HEK293 (cell line): ENCODE data around the gene PIGM.

ENCODE experiments used
- CTCF ChIA-PET: fragments of 350-600 bp; formaldehyde crosslinking; extraction: SDS; loops from one replicate; lab custom pipeline; 2021; ENCODE audit warnings: antibody characterized with exemption; lab: Yijun Ruan, JAX
- POLR2A ChIA-PET: fragments of 300-600 bp; formaldehyde crosslinking; extraction: SDS; loops from one replicate; lab custom pipeline; 2020; ENCODE audit warnings: antibody characterized with exemption, inconsistent platforms; lab: Yijun Ruan, JAX
- H3K27ac ChIP-seq: fragments of 200-500 bp; sonication (Bioruptor generic); 2 replicates; pipeline ENCODE4 v1.5.1; 2014; ENCODE audit warnings: low read depth, low read length, control low read depth, inconsistent platforms; ENCODE audit errors: extremely low read depth
- H3K36me3 ChIP-seq, 2 experiments: fragments of 200-500 bp in 1 of 2; sonication (Bioruptor generic) in 1 of 2; 1 replicate in 1 of 2; 2 replicates in 1 of 2; pipeline ENCODE4 v1.5.1; 2014 to 2017; ENCODE audit warnings: inconsistent platforms in 2 of 2, low read length in 2 of 2; ENCODE audit not compliant: control insufficient read depth in 2 of 2, insufficient read depth in 1 of 2
- H3K4me1 ChIP-seq: fragments of 200-500 bp; sonication (Bioruptor generic); 2 replicates; pipeline ENCODE4 v1.5.1; 2014; ENCODE audit warnings: mild to moderate bottlenecking, low read length, inconsistent platforms; ENCODE audit not compliant: control insufficient read depth, insufficient read depth
- H3K4me3 ChIP-seq: 2 replicates; pipeline ENCODE4 v1.5.1; 2011; ENCODE audit warnings: low read depth, mild to moderate bottlenecking, control low read depth, low read length, moderate library complexity
- H3K9me3 ChIP-seq: fragments of 200-500 bp; sonication (Bioruptor generic); 2 replicates; pipeline ENCODE4 v1.5.1; 2014; ENCODE audit warnings: low read depth, low read length, inconsistent platforms; ENCODE audit not compliant: control insufficient read depth, insufficient read depth
- BCL11A ChIP-seq: fragments of 450-650 bp; formaldehyde crosslinking; IDR thresholded peaks from 2 replicates; pipeline ENCODE4 v1.5.1; 2016; ENCODE audit warnings: low read depth, missing biosample characterization, missing genetic modification characterization
- EGR2 ChIP-seq: fragments of 450-650 bp; formaldehyde crosslinking; IDR thresholded peaks from 2 replicates; pipeline ENCODE4 v1.5.1; 2016; ENCODE audit warnings: low read depth, missing biosample characterization, missing genetic modification characterization
- KLF1 ChIP-seq: fragments of 450-650 bp; formaldehyde crosslinking; IDR thresholded peaks from 2 replicates; pipeline ENCODE4 v1.5.1; 2016; ENCODE audit warnings: missing biosample characterization, missing genetic modification characterization
- REPIN1 ChIP-seq: fragments of 450-650 bp; formaldehyde crosslinking; IDR thresholded peaks from 2 replicates; pipeline ENCODE4 v1.5.1; 2017; ENCODE audit warnings: missing biosample characterization, missing genetic modification characterization, low read depth
- SP7 ChIP-seq: fragments of 450-650 bp; formaldehyde crosslinking; IDR thresholded peaks from 2 replicates; pipeline ENCODE4 v1.5.1; 2016; ENCODE audit warnings: missing biosample characterization, missing genetic modification characterization
- TRIM28 ChIP-seq: IDR thresholded peaks from 2 replicates; pipeline ENCODE4 v1.6.1; 2011; ENCODE audit warnings: low read length, control low read depth, borderline replicate concordance
- ZBTB1 ChIP-seq: fragments of 450-650 bp; formaldehyde crosslinking; IDR thresholded peaks from 2 replicates; pipeline ENCODE4 v1.5.1; 2016; ENCODE audit warnings: missing biosample characterization, missing genetic modification characterization
- ZBTB8A ChIP-seq: fragments of 450-650 bp; formaldehyde crosslinking; IDR thresholded peaks from 2 replicates; pipeline ENCODE4 v1.5.1; 2016; ENCODE audit warnings: missing biosample characterization, missing genetic modification characterization
- ZFHX2 ChIP-seq: fragments of 450-650 bp; formaldehyde crosslinking; conservative IDR thresholded peaks from 2 replicates; pipeline ENCODE4 v1.5.1; 2016; ENCODE audit warnings: missing biosample characterization, missing genetic modification characterization
- ZIC2 ChIP-seq: fragments of 450-650 bp; formaldehyde crosslinking; IDR thresholded peaks from 2 replicates; pipeline ENCODE4 v1.5.1; 2016; ENCODE audit warnings: missing biosample characterization, missing genetic modification characterization
- ZNF157 ChIP-seq: fragments of 450-650 bp; formaldehyde crosslinking; IDR thresholded peaks from 2 replicates; pipeline ENCODE4 v1.5.1; 2016; ENCODE audit warnings: missing biosample characterization, missing genetic modification characterization
- ZNF248 ChIP-seq: fragments of 450-650 bp; formaldehyde crosslinking; IDR thresholded peaks from 2 replicates; pipeline ENCODE4 v1.5.1; 2017; ENCODE audit warnings: missing biosample characterization, missing genetic modification characterization
- ZNF311 ChIP-seq: fragments of 450-650 bp; formaldehyde crosslinking; IDR thresholded peaks from 2 replicates; pipeline ENCODE4 v1.5.1; 2017; ENCODE audit warnings: missing biosample characterization, missing genetic modification characterization, borderline replicate concordance
- ZNF391 ChIP-seq: fragments of 450-650 bp; formaldehyde crosslinking; IDR thresholded peaks from 2 replicates; pipeline ENCODE4 v1.5.1; 2016; ENCODE audit warnings: low read depth, missing biosample characterization, missing genetic modification characterization, borderline replicate concordance
- ZNF521 ChIP-seq: fragments of 450-650 bp; formaldehyde crosslinking; IDR thresholded peaks from 2 replicates; pipeline ENCODE4 v1.5.1; 2017; ENCODE audit warnings: missing biosample characterization, mild to moderate bottlenecking, missing genetic modification characterization
- ZNF596 ChIP-seq: fragments of 450-650 bp; IDR thresholded peaks from 2 replicates; pipeline ENCODE4 v1.5.0; 2018; ENCODE audit warnings: missing biosample characterization, mild to moderate bottlenecking, missing genetic modification characterization, moderate library complexity
- ZNF623 ChIP-seq: fragments of 450-650 bp; formaldehyde crosslinking; IDR thresholded peaks from 2 replicates; pipeline ENCODE4 v1.5.1; 2016; ENCODE audit warnings: missing biosample characterization, missing genetic modification characterization
- ZNF792 ChIP-seq: fragments of 450-650 bp; formaldehyde crosslinking; IDR thresholded peaks from 2 replicates; pipeline ENCODE4 v1.5.1; 2016; ENCODE audit warnings: missing biosample characterization, missing genetic modification characterization
- ZSCAN23 ChIP-seq: fragments of 450-650 bp; formaldehyde crosslinking; IDR thresholded peaks from 2 replicates; pipeline ENCODE4 v1.5.1; 2016; ENCODE audit warnings: missing biosample characterization, missing genetic modification characterization
- TF ChIP-seq, protein P1 (sequence below): fragments of 450-650 bp; formaldehyde crosslinking; IDR thresholded peaks from 2 replicates; pipeline ENCODE4 v1.5.1; 2016; ENCODE audit warnings: missing biosample characterization, missing genetic modification characterization
- TF ChIP-seq, protein P2 (sequence below): fragments of 450-650 bp; formaldehyde crosslinking; IDR thresholded peaks from 2 replicates; pipeline ENCODE4 v1.5.1; 2017; ENCODE audit warnings: missing biosample characterization, missing genetic modification characterization
- TF ChIP-seq, protein P3 (sequence below): fragments of 450-650 bp; formaldehyde crosslinking; IDR thresholded peaks from 2 replicates; pipeline ENCODE4 v1.5.1; 2016; ENCODE audit warnings: missing biosample characterization, missing genetic modification characterization
- TF ChIP-seq, protein P4 (sequence below): fragments of 450-650 bp; IDR thresholded peaks from 2 replicates; pipeline ENCODE4 v1.5.1; 2018; ENCODE audit warnings: missing biosample characterization, mild to moderate bottlenecking, missing genetic modification characterization

Gene PIGM

DNA sequence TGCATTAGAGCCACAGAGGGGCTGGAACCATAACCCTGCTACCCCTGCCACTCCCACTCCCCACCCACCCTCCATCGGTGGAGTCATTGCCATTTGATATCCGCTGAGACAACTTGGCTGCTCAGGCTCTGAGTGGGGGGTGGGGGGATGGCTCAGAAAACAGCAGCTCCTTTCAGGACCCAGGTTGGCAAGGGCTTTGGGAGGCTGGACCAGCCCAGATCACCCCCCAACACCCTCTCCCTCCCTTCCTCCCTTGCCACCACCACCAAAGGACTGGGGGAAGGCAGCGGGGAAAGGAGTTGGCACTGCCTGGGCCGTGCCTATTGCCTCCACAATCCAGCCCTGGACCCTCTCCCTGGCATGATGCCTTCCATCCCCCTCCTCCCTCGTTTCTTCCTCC is 36.4 kb upstream of the PIGM start:
- Histone ChIP-seq H3K27ac (no peak overlapping the region), H3K36me3 (no peaks in the 10 kb centered on the region), H3K9me3 (no peaks in the 10 kb centered on the region), H3K4me3 (no peak overlapping the region), H3K4me1 (no peaks in the 10 kb centered on the region; the same call in 1 of the 2 replicates)
- POLR2A ChIA-PET: no interaction called here
- TF ChIP-seq KLF1 (tag by site-specific recombination): peak; percentile 34
- TF ChIP-seq, protein P1, sequence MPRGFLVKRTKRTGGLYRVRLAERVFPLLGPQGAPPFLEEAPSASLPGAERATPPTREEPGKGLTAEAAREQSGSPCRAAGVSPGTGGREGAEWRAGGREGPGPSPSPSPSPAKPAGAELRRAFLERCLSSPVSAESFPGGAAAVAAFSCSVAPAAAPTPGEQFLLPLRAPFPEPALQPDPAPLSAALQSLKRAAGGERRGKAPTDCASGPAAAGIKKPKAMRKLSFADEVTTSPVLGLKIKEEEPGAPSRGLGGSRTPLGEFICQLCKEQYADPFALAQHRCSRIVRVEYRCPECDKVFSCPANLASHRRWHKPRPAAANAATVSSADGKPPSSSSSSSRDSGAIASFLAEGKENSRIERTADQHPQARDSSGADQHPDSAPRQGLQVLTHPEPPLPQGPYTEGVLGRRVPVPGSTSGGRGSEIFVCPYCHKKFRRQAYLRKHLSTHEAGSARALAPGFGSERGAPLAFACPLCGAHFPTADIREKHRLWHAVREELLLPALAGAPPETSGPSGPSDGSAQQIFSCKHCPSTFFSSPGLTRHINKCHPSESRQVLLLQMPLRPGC (tag by site-specific recombination): no peak
- CTCF ChIA-PET: interaction anchor here (0.7 to 3.3 kb wide), 9 partner anchors 9 to 213 kb away, joined by 3 to 24 read pairs (median 9); no protein-coding TSS in a partner anchor

DNA sequence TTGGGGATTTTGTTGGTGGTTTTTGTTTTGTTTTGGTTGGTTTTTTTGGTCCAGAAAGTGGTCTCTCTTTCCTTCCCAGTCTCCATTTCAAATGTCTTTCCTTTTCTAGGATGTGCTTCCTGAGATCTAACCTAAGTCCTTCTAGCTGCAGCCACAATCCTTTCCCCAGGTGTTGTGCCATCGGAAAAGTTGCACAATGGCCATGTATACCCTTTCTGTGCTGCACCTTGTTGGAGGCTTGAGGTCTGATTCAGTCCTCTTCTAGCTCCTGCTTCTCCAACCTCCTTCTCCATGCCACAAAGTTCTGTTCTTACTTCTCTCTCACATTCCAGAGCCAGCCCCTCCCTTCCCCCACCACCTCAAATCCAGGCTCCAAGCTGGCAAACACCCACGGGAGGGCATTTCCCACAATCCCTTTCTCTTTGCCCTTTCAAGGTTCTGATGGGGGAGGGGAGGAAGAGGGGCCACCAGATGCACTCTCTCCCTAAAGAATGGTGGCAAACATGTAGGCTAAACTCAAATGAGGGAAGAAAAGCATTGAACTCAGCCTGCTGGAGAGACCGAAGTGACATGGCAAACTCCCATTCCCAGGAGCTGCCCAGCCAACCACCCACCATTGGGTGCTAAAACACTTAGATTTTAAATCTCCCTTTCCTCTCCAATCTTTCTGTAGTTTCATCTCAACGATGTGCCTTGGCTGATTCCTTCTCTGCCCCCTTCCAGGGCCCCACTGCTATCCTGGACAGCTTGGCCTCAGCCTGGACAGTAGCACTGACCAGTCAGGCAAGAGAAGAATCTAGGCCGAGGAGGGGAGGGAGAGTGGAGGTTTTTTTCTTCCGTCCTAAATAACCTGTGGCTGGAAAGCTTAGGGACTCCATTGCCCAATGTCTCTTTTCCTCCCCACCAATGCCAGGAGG is 35.3 kb upstream of the PIGM start:
- Histone ChIP-seq H3K4me3 (no peak overlapping the region), H3K9me3 (no peaks in the 10 kb centered on the region), H3K27ac (no peak overlapping the region), H3K36me3 (no peaks in the 10 kb centered on the region), H3K4me1 (no peaks in the 10 kb centered on the region; the same call in 1 of the 2 replicates)
- CTCF ChIA-PET: interaction anchor here (0.7 to 3.3 kb wide), 8 partner anchors 8 to 42 kb away, joined by 3 to 24 read pairs (median 6); no protein-coding TSS in a partner anchor
- POLR2A ChIA-PET: no interaction called here
- TF ChIP-seq EGR2 (tag by site-specific recombination) (peak; percentile 34; the same call in 1 of the 2 replicates), ZIC2 (tag by site-specific recombination) (no peak), ZFHX2 (tag by site-specific recombination) (0 out of 2 replicates have a peak, but pooled peaks have one; percentile 33), ZBTB1 (tag by site-specific recombination) (no peak), SP7 (tag by site-specific recombination) (no peak)

DNA sequence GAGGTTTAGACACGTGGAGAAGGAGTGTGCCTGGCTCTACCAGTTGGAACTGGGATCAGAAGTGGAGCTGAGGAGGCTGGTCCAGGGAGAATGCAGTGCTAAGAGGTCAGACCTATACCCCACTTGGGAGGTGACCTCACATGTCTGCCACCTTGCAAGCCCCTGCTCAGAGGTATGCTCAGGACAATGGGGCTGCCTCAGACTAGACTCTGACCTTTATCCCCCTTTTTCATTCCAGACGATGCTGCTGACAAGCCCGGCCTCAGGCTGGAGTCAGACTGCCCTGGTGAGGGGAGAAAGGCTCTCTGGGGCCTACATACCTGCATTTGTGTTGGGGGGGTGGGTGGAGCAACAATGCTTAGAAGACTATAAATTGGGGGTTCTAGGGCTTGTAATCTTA is 33.0 kb upstream of the PIGM start:
- no peaks in the 10 kb centered on the region for H3K36me3 ChIP-seq
- no peaks in the 10 kb centered on the region for H3K4me1 ChIP-seq
- no peak overlapping the region for H3K27ac ChIP-seq
- ChIA-PET POLR2A (no interaction called here), CTCF (interaction anchor here (0.6 to 3.8 kb wide), 3 partner anchors 18 to 172 kb away, joined by 3 to 16 read pairs (median 3); no protein-coding TSS in a partner anchor)
- H3K4me3 ChIP-seq: no peak overlapping the region
- no peaks in the 10 kb centered on the region for H3K9me3 ChIP-seq
- TF ChIP-seq ZNF311 (tag by site-specific recombination) (no peak), ZNF792 (no peak), ZNF391 (no peak), BCL11A (tag by site-specific recombination) (no peak), ZNF157 (tag by site-specific recombination) (no peak), ZNF623 (no peak), ZSCAN23 (no peak), ZBTB8A (tag by site-specific recombination) (no peak), ZNF248 (tag by site-specific recombination) (no peak), ZNF596 (tag by site-specific recombination) (no peak), ZNF521 (tag by site-specific recombination) (no peak), REPIN1 (no peak), TRIM28 (no peak)
- TF ChIP-seq, protein P2, sequence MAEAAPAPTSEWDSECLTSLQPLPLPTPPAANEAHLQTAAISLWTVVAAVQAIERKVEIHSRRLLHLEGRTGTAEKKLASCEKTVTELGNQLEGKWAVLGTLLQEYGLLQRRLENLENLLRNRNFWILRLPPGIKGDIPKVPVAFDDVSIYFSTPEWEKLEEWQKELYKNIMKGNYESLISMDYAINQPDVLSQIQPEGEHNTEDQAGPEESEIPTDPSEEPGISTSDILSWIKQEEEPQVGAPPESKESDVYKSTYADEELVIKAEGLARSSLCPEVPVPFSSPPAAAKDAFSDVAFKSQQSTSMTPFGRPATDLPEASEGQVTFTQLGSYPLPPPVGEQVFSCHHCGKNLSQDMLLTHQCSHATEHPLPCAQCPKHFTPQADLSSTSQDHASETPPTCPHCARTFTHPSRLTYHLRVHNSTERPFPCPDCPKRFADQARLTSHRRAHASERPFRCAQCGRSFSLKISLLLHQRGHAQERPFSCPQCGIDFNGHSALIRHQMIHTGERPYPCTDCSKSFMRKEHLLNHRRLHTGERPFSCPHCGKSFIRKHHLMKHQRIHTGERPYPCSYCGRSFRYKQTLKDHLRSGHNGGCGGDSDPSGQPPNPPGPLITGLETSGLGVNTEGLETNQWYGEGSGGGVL (tag by site-specific recombination): no peak
- TF ChIP-seq, protein P3, sequence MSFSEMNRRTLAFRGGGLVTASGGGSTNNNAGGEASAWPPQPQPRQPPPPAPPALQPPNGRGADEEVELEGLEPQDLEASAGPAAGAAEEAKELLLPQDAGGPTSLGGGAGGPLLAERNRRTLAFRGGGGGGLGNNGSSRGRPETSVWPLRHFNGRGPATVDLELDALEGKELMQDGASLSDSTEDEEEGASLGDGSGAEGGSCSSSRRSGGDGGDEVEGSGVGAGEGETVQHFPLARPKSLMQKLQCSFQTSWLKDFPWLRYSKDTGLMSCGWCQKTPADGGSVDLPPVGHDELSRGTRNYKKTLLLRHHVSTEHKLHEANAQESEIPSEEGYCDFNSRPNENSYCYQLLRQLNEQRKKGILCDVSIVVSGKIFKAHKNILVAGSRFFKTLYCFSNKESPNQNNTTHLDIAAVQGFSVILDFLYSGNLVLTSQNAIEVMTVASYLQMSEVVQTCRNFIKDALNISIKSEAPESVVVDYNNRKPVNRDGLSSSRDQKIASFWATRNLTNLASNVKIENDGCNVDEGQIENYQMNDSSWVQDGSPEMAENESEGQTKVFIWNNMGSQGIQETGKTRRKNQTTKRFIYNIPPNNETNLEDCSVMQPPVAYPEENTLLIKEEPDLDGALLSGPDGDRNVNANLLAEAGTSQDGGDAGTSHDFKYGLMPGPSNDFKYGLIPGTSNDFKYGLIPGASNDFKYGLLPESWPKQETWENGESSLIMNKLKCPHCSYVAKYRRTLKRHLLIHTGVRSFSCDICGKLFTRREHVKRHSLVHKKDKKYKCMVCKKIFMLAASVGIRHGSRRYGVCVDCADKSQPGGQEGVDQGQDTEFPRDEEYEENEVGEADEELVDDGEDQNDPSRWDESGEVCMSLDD (tag by site-specific recombination): no peak
- TF ChIP-seq, protein P4, sequence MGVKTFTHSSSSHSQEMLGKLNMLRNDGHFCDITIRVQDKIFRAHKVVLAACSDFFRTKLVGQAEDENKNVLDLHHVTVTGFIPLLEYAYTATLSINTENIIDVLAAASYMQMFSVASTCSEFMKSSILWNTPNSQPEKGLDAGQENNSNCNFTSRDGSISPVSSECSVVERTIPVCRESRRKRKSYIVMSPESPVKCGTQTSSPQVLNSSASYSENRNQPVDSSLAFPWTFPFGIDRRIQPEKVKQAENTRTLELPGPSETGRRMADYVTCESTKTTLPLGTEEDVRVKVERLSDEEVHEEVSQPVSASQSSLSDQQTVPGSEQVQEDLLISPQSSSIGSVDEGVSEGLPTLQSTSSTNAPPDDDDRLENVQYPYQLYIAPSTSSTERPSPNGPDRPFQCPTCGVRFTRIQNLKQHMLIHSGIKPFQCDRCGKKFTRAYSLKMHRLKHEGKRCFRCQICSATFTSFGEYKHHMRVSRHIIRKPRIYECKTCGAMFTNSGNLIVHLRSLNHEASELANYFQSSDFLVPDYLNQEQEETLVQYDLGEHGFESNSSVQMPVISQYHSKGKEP (tag by site-specific recombination): no peak
